Measurements from ENCODE around the gene FRRS1L.

Gene FRRS1L

GRCh38 chr9:109166771-109167601 is at the start of gene FRRS1L:
Gene FRRS1L, minus strand, starts transcription at chr9:109167249. Its CDS starts 111 bp downstream, at chr9:109167138.
- DNase-seq: no peak

- DNase-seq: no peak
Measured at GRCh38 chr9:109214414-109214813, 47.4 kb upstream of the FRRS1L start.

- no peak for DNase-seq
Measured at GRCh38 chr9:109213285-109214121, 46.5 kb upstream of the FRRS1L start.

- no peak for DNase-seq
Measured at GRCh38 chr9:109212768-109213167, 45.7 kb upstream of the FRRS1L start.

- no peak for DNase-seq
Measured at GRCh38 chr9:109206670-109207069, 39.6 kb upstream of the FRRS1L start.

GRCh38 chr9:109205526-109205925 is 38.5 kb upstream of the FRRS1L start:
- DNase-seq: no peak

GRCh38 chr9:109203761-109204360 is 36.8 kb upstream of the FRRS1L start:
- no peak for DNase-seq

- DNase-seq: no peak
Measured at GRCh38 chr9:109199676-109200075, 32.6 kb upstream of the FRRS1L start.

GRCh38 chr9:109198736-109199382 is 31.8 kb upstream of the FRRS1L start:
- no peak for DNase-seq

- DNase-seq: no peak
Measured at GRCh38 chr9:109193974-109194556, 27.0 kb upstream of the FRRS1L start.

GRCh38 chr9:109192732-109193361 is 25.8 kb upstream of the FRRS1L start:
- DNase-seq: no peak

GRCh38 chr9:109191746-109192145 is 24.7 kb upstream of the FRRS1L start:
- DNase-seq: no peak

- no peak for DNase-seq
Measured at GRCh38 chr9:109190151-109190550, 23.1 kb upstream of the FRRS1L start.

GRCh38 chr9:109186857-109187520 is 19.9 kb upstream of the FRRS1L start:
- no peak for DNase-seq

GRCh38 chr9:109182940-109183798 is 16.1 kb upstream of the FRRS1L start:
- no peak for DNase-seq

- DNase-seq: no peak
Measured at GRCh38 chr9:109182550-109182939, 15.5 kb upstream of the FRRS1L start.

GRCh38 chr9:109181284-109181683 is 14.2 kb upstream of the FRRS1L start:
- no peak for DNase-seq

GRCh38 chr9:109179801-109180523 is 12.9 kb upstream of the FRRS1L start:
- no peak for DNase-seq

GRCh38 chr9:109176963-109177362 is 9.9 kb upstream of the FRRS1L start:
- DNase-seq: no peak

- no peak for DNase-seq
Measured at GRCh38 chr9:109176386-109176785, 9.3 kb upstream of the FRRS1L start.

Data from T1000 (cell line).